DMS153 treated with DMSO at 0.1 percent for 48 hours (cell line): Measurements from ENCODE around the gene HEY2.
"Not testable (repeated sequence)": the region's sequence is repeated elsewhere in the genome, so short reads cannot be mapped to it uniquely, and the experiment has no call there.

Experiments
- DNase-seq: peaks from one replicate; lab custom pipeline; 2025; ENCODE audit not compliant: unreplicated experiment; lab: John Stamatoyannopoulos, UW

Gene HEY2

GRCh38 chr6:125794342-125795137, 45.1 kb downstream of the HEY2 start:
- no peak for DNase-seq

- no peak for DNase-seq
Measured at GRCh38 chr6:125795301-125795700, 45.9 kb downstream of the HEY2 start.

GRCh38 chr6:125797120-125797885, 47.9 kb downstream of the HEY2 start:
- no peak for DNase-seq

GRCh38 chr6:125797886-125798444, 48.5 kb downstream of the HEY2 start:
- no peak for DNase-seq

- no peak for DNase-seq
Measured at GRCh38 chr6:125798734-125799508, 49.5 kb downstream of the HEY2 start.

GRCh38 chr6:125802383-125802782, 53.0 kb downstream of the HEY2 start:
- DNase-seq, result no peak

- DNase-seq, result no peak
Measured at GRCh38 chr6:125802943-125803377, 53.5 kb downstream of the HEY2 start.

GRCh38 chr6:125804264-125804663, 54.8 kb downstream of the HEY2 start:
- no peak for DNase-seq

- DNase-seq, result not testable (repeated sequence)
Measured at GRCh38 chr6:125804866-125805425, 55.5 kb downstream of the HEY2 start.

GRCh38 chr6:125806813-125807212, 57.4 kb downstream of the HEY2 start:
- DNase-seq, result no peak

- no peak for DNase-seq
Measured at GRCh38 chr6:125807293-125807692, 57.9 kb downstream of the HEY2 start.

GRCh38 chr6:125808060-125808459, 58.6 kb downstream of the HEY2 start:
- DNase-seq, result no peak

- DNase-seq, result no peak
Measured at GRCh38 chr6:125808591-125808990, 59.2 kb downstream of the HEY2 start.

GRCh38 chr6:125809570-125810170, 60.2 kb downstream of the HEY2 start:
- DNase-seq, result no peak

- peak; percentile 6 for DNase-seq
Measured at GRCh38 chr6:125810445-125810844, 61.0 kb downstream of the HEY2 start.
